IMR-90 (cell line): Measurements from ENCODE around the gene APOL5. TPM values are rescaled to one million over a fixed set of nuclear protein-coding genes. Genes with fewer than 3 reads are reported as not detected.

Source experiments
- ATAC-seq: fragments of 200-7000 bp; cut with Tn5 transposase; 2 replicates; pipeline ENCODE4 v1.9.1; 2020; ENCODE audit warnings: low read depth, mild to moderate bottlenecking, moderate library complexity
- BruUV-seq: library from RNA; stranded (reverse); fragments of 400-500 nt; replicated peaks from 2 replicates; lab custom pipeline; 2021; lab: Mats Ljungman, UMichigan
- CTCF ChIA-PET: fragments of 300-600 bp; formaldehyde crosslinking; extraction: SDS; loops from one replicate; lab custom pipeline; 2021; ENCODE audit warnings: antibody characterized with exemption; lab: Yijun Ruan, JAX
- POLR2A ChIA-PET: fragments of 300-600 bp; sonication (Branson Sonifier 250); formaldehyde crosslinking; loops from one replicate; lab custom pipeline; 2022; ENCODE audit warnings: antibody characterized with exemption; ENCODE audit not compliant: unreplicated experiment; lab: Charles Lee
- DNase-seq: peaks from one replicate; pipeline ENCODE4 v3.0.0; 2013
- H2AFZ ChIP-seq: replicated peaks from 2 replicates; pipeline ENCODE3; 2013; ENCODE audit warnings: low read length, mild to moderate bottlenecking; ENCODE audit not compliant: poor library complexity
- H2AK5ac ChIP-seq: 2 replicates; pipeline ENCODE4 v1.6.1; 2013; ENCODE audit warnings: low read depth, low read length, inconsistent platforms
- H2AK9ac ChIP-seq: replicated peaks from 2 replicates; pipeline ENCODE3; 2013; ENCODE audit warnings: mild to moderate bottlenecking, low read depth, low read length, moderate library complexity; ENCODE audit not compliant: poor library complexity
- H2BK120ac ChIP-seq: 2 replicates; pipeline ENCODE4 v1.6.1; 2013; ENCODE audit warnings: low read depth, low read length, inconsistent platforms
- H2BK15ac ChIP-seq: 3 replicates; pipeline ENCODE4 v1.6.1; 2013; ENCODE audit warnings: low read depth, low read length, inconsistent platforms
- H2BK20ac ChIP-seq: 2 replicates; pipeline ENCODE4 v1.6.1; 2013; ENCODE audit warnings: low read depth, mild to moderate bottlenecking, inconsistent platforms, low read length, moderate library complexity
- H2BK5ac ChIP-seq: 2 replicates; pipeline ENCODE4 v1.6.1; 2013; ENCODE audit warnings: mild to moderate bottlenecking, low read depth, low read length, inconsistent platforms; ENCODE audit not compliant: poor library complexity, severe bottlenecking
- H3K14ac ChIP-seq: replicated peaks from 2 replicates; pipeline ENCODE4 v1.6.1; 2013; ENCODE audit warnings: low read depth, low read length, inconsistent platforms
- H3K18ac ChIP-seq: 2 replicates; pipeline ENCODE4 v1.6.1; 2013; ENCODE audit warnings: low read depth, low read length, control low read depth
- H3K23ac ChIP-seq: 2 replicates; pipeline ENCODE4 v1.6.1; 2013; ENCODE audit warnings: low read depth, low read length, inconsistent platforms
- H3K27ac ChIP-seq: 2 replicates; pipeline ENCODE4 v1.5.1; 2013; ENCODE audit warnings: mild to moderate bottlenecking, control low read depth, low read length; ENCODE audit not compliant: insufficient read depth
- H3K27me3 ChIP-seq: 2 replicates; pipeline ENCODE4 v1.6.1; 2013; ENCODE audit warnings: low read length; ENCODE audit not compliant: control insufficient read depth, insufficient read depth
- H3K36me3 ChIP-seq: 2 replicates; pipeline ENCODE4 v1.6.1; 2013; ENCODE audit warnings: low read length, mixed read lengths; ENCODE audit not compliant: control insufficient read depth, insufficient read depth
- H3K4ac ChIP-seq: 2 replicates; pipeline ENCODE4 v1.6.1; 2013; ENCODE audit warnings: low read depth, low read length, inconsistent platforms
- H3K4me1 ChIP-seq: 2 replicates; pipeline ENCODE4 v1.6.1; 2013; ENCODE audit warnings: low read length, mixed read lengths; ENCODE audit not compliant: control insufficient read depth, insufficient read depth
- H3K4me2 ChIP-seq: 2 replicates; pipeline ENCODE4 v1.6.1; 2013; ENCODE audit warnings: low read depth, mild to moderate bottlenecking, control low read depth, low read length, moderate library complexity
- H3K4me3 ChIP-seq: 2 replicates; pipeline ENCODE4 v1.5.1; 2013; ENCODE audit warnings: low read depth, mild to moderate bottlenecking, control low read depth, low read length, moderate library complexity; ENCODE audit not compliant: insufficient read depth
- H3K56ac ChIP-seq: 2 replicates; pipeline ENCODE4 v1.6.1; 2013; ENCODE audit warnings: low read length, inconsistent platforms; ENCODE audit not compliant: insufficient read depth; ENCODE audit errors: extremely low read depth
- H3K79me1 ChIP-seq, 2 experiments: 2 replicates each; pipeline ENCODE4 v1.6.1; 2013; ENCODE audit warnings: low read length in 2 of 2, inconsistent platforms in 1 of 2, low read depth in 1 of 2
- H3K9ac ChIP-seq: 2 replicates; pipeline ENCODE4 v1.6.1; 2013; ENCODE audit warnings: low read depth, low read length, control low read depth
- H3K9me1 ChIP-seq: 2 replicates; pipeline ENCODE4 v1.6.1; 2013; ENCODE audit warnings: low read length, inconsistent platforms; ENCODE audit not compliant: insufficient read depth
- H3K9me3 ChIP-seq: 2 replicates; pipeline ENCODE4 v1.6.1; 2013; ENCODE audit warnings: low read length; ENCODE audit not compliant: control insufficient read depth, insufficient read depth
- H4K20me1 ChIP-seq: 2 replicates; pipeline ENCODE4 v1.6.1; 2013; ENCODE audit warnings: low read length, inconsistent platforms; ENCODE audit not compliant: insufficient read depth
- H4K5ac ChIP-seq: 2 replicates; pipeline ENCODE4 v1.6.1; 2013; ENCODE audit warnings: mild to moderate bottlenecking, low read depth, low read length, control low read depth
- H4K8ac ChIP-seq, 2 experiments: 2 replicates each; pipeline ENCODE4 v1.6.1; 2013; ENCODE audit warnings: low read depth in 2 of 2, low read length in 2 of 2, control low read depth in 1 of 2, inconsistent platforms in 1 of 2
- H4K91ac ChIP-seq: 2 replicates; pipeline ENCODE4 v1.6.1; 2013; ENCODE audit warnings: low read depth, low read length, inconsistent platforms; ENCODE audit not compliant: insufficient read depth
- BHLHE40 ChIP-seq: fragments of 150-350 bp; IDR thresholded peaks from 2 replicates; pipeline ENCODE4 v1.6.1; 2016; ENCODE audit warnings: mild to moderate bottlenecking, low read depth, low read length
- CEBPB ChIP-seq: IDR thresholded peaks from 2 replicates; pipeline ENCODE4 v1.6.1; 2012; ENCODE audit warnings: low read depth, low read length, improper control_type of control experiment
- CHD1 ChIP-seq: IDR thresholded peaks from 2 replicates; pipeline ENCODE4 v1.6.1; 2012; ENCODE audit warnings: low read depth, low read length, improper control_type of control experiment
- CTCF ChIP-seq: conservative IDR thresholded peaks from 2 replicates; pipeline ENCODE4 v1.5.1; 2012; ENCODE audit warnings: mild to moderate bottlenecking, low read depth, low read length, improper control_type of control experiment
- FOS ChIP-seq: fragments of 150-350 bp; IDR thresholded peaks from 2 replicates; pipeline ENCODE4 v1.6.1; 2016; ENCODE audit warnings: low read depth, low read length
- MAZ ChIP-seq: IDR thresholded peaks from 2 replicates; pipeline ENCODE4 v1.6.1; 2012; ENCODE audit warnings: low read depth, mild to moderate bottlenecking, low read length, improper control_type of control experiment, moderate library complexity, borderline replicate concordance
- NFE2L2 ChIP-seq: fragments of 150-350 bp; IDR thresholded peaks from 2 replicates; pipeline ENCODE4 v1.6.1; 2016; ENCODE audit warnings: low read depth, mild to moderate bottlenecking, low read length
- RAD21 ChIP-seq: IDR thresholded peaks from 2 replicates; pipeline ENCODE4 v1.6.1; 2012; ENCODE audit warnings: low read length, improper control_type of control experiment
- RCOR1 ChIP-seq: IDR thresholded peaks from 2 replicates; pipeline ENCODE4 v1.6.1; 2012; ENCODE audit warnings: mild to moderate bottlenecking, low read length, improper control_type of control experiment; ENCODE audit not compliant: insufficient replicate concordance
- WGBS, 2 experiments: methylation state at CpG; one replicate each; pipeline versions ENCODE4 v1.1.5 to v1.1.7; 2013; ENCODE audit warnings: missing lambda C conversion rate in 2 of 2; ENCODE audit not compliant: insufficient read length in 1 of 2; ENCODE audit errors: extremely low coverage in 2 of 2; 5-methylcytosine and 5-hydroxymethylcytosine counted together
- dilution Hi-C: fragments of 300-500 bp; cut with HindIII; formaldehyde crosslinking; loops from one replicate; pipeline ENCODE4 v1.14.3; 2018; ENCODE audit warnings: low sequenced_read_pairs; ENCODE audit not compliant: unreplicated experiment
- in situ Hi-C: fragments of 300-500 bp; cut with MboI; formaldehyde crosslinking; loops from 3 replicates; pipeline ENCODE4 v1.14.3; 2019; ENCODE audit warnings: low sequenced_read_pairs, inconsistent platforms, mixed read lengths
- intact Hi-C: fragments of 100-400 bp; cut with micrococcal nuclease; formaldehyde crosslinking; loops from 2 replicates; pipeline ENCODE4 v1.10.0; 2022
- polyA plus RNA-seq, 3 experiments: library from polyadenylated mRNA; depleted of rRNA; stranded (reverse); fragments of >200 nt; gene quantifications; 2 replicates each; pipeline ENCODE4 v1.2.3, GENCODE V29; 2012; ENCODE audit warnings: low replicate concordance in 1 of 3
- total RNA-seq: library from RNA; depleted of rRNA; stranded (reverse); fragments of >200 nt; gene quantifications from 2 replicates; pipeline ENCODE4 v1.2.3, GENCODE V29; 2012
- TF ChIP-seq, protein P1 (sequence below): fragments of 150-350 bp; IDR thresholded peaks from 2 replicates; pipeline ENCODE4 v1.6.1; 2016; ENCODE audit warnings: low read depth, mild to moderate bottlenecking, low read length, moderate library complexity, borderline replicate concordance

APOL5 gene
- total and polyA plus RNA-seq, 2 of the 4 experiments (the other 2 are of a cell fraction), result 0.15 to 0.18 TPM

DNA sequence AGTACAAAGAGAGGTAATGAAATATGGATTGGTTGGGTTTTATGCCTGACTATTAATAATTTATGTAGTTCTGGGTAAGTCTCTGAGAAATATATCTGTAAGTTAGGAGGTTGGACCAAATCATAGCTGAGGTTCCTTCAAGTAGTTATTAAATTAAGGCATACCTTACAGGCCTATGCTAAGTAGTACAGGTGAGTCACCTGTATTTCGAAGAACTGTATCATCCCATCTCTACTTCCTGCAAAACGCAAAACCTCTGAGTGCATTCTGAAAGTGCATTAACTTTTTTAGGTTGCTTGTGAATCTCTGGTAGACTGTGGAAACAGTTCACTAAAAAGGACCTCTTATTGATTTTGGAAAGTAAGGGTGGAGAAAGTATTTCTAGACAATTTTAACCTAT is 37.1 kb downstream of the APOL5 start:
- H3K4me3 ChIP-seq, result no peak overlapping the region
- no peaks in the 10 kb centered on the region for H4K20me1 ChIP-seq
- no CpG with 5 or more reads among the region's 2 CpGs for WGBS, 2 experiments
- in situ Hi-C loops, result no loop called here
- no peak overlapping the region for H3K14ac ChIP-seq
- H2BK120ac ChIP-seq, result no peak overlapping the region
- ChIA-PET POLR2A (no interaction called here), CTCF (no interaction called here)
- no peak overlapping the region for H2AK9ac ChIP-seq
- H3K79me1 ChIP-seq, result peaks cover 10 to 47% of the 10 kb centered on the region in 2 experiments
- ATAC-seq, result no peak
- no peak overlapping the region for H2AFZ ChIP-seq
- TF ChIP-seq NFE2L2, result no peak
- TF ChIP-seq RCOR1, result no peak
- no peak for TF ChIP-seq BHLHE40
- TF ChIP-seq FOS, result no peak
- no peak for TF ChIP-seq CHD1
- TF ChIP-seq CTCF, result no peak
- no peak for TF ChIP-seq RAD21
- TF ChIP-seq MAZ, result no peak
- TF ChIP-seq CEBPB, result no peak
- TF ChIP-seq, protein P1, sequence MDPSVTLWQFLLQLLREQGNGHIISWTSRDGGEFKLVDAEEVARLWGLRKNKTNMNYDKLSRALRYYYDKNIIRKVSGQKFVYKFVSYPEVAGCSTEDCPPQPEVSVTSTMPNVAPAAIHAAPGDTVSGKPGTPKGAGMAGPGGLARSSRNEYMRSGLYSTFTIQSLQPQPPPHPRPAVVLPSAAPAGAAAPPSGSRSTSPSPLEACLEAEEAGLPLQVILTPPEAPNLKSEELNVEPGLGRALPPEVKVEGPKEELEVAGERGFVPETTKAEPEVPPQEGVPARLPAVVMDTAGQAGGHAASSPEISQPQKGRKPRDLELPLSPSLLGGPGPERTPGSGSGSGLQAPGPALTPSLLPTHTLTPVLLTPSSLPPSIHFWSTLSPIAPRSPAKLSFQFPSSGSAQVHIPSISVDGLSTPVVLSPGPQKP, result no peak
- no peak overlapping the region for H3K27ac ChIP-seq
- H2BK20ac ChIP-seq, result no peak overlapping the region
- no peak overlapping the region for H3K23ac ChIP-seq
- H4K91ac ChIP-seq, result no peak overlapping the region
- no peaks in the 10 kb centered on the region for H3K27me3 ChIP-seq
- BruUV-seq, result no TSS peak
- no peak for DNase-seq
- peaks cover 20% of the 10 kb centered on the region for H3K36me3 ChIP-seq
- no peak overlapping the region for H4K5ac ChIP-seq
- H2BK5ac ChIP-seq, result no peak overlapping the region
- no peak overlapping the region for H3K18ac ChIP-seq
- no peak overlapping the region for H3K4ac ChIP-seq
- intact Hi-C loops, result no loop called here
- no peak overlapping the region for H4K8ac ChIP-seq
- H3K9ac ChIP-seq, result no peak overlapping the region
- peaks cover 4% of the 10 kb centered on the region for H3K4me1 ChIP-seq
- H3K56ac ChIP-seq, result no peak overlapping the region
- H3K9me1 ChIP-seq, result peaks cover 10% of the 10 kb centered on the region
- no peaks in the 10 kb centered on the region for H3K9me3 ChIP-seq
- H2BK15ac ChIP-seq, result no peak overlapping the region
- no peak overlapping the region for H3K4me2 ChIP-seq
- dilution Hi-C loops, result no loop called here
- H2AK5ac ChIP-seq, result no peak overlapping the region
